DMS53 (cell line): ENCODE data around the gene CNBP.

Experiments used
- DNase-seq: peaks from one replicate; lab custom pipeline; 2025; lab: John Stamatoyannopoulos, UW

The CNBP gene

DNA sequence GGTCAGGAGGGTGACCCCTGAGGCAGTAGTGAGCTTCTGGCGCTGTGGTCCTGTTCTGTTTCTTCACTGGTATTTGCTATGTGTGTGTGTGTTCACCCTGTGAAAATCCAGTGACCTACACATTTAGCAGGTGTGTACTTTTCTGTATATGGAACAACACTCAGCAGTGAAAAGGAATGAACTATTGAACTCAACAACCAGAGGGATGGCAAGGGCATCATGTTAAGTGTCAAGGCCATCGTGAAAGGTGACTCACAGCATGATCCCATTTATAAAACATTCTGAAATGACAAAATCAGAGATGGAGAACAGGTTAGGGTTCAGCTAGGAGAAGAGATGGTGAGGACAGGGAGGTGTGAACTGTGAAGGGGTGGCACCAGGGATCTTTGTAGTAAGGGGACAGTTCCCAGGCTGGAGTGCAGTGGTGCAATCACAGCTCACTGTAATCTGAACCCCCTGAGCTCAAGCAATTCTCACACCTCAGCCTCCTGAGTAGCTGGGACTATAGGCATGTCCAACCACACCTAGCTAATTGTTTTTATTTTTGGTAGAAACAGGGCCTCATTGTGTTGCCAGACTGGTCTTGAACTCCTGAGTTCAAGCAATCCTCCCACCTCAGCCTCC lies 52.1 kb downstream of the CNBP start:
- DNase-seq: no peak

DNA sequence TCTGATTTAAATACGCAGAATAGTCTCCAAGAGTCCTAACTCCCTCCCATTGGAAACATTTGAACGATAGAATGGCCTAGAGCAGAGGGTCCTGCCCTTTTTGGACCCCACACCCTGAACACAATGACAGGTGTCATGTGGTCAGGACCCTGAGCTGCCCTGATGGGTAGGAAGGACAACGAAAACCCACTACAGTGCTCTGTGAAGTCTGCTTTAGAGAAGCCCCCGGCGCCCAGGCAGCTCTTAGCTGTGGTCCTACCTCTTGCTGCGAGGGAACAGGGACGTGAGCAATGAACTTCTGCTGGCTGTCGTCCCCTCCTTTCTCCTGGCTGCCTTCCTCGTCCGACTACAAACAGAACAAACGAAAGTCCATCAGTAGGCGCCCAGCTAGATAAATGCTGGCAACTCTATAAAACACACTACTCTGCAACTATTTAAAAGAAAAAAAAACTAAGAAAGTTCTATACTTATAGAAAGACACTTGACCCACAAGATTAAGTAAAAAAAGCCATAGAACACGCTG lies 53.3 kb downstream of the CNBP start:
- DNase-seq: no peak

DNA sequence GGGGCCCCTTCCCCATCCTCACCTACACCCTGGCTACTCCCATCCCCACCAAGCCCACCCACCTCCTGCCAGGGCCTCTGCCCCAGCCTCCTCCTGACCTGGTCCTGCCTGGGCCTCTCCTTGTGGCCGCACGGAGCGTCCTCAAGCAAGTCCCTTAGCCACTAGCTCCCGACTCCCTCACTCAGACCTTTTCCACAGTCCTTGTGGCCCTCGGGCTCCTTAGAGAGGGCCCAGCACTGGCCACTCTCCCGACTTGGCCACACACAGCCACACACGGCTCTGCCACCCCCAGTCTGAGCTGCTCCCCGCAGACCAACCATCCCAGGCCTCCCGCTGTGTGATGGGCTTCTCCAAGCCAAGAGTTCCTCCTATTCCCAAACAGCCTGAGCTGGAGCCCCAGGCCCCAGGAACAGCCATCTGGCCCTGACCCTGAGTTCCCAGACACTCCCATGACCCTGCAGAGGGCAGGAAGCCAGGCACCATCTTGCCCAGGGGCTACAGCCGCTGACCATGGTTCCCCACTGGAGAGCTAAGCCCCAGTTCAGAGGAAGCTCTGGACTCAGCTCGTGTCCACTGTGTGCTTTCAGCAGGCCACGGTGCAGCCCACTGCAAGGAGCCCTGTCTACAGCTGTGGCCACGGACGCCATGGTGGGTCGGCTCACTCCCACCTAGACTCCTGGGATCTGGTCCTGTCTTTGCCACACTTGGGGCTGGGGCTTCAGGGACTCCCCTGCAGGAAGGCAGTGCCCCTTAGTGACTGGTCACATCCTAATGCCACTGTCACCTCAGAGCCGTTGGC lies 55.1 kb downstream of the CNBP start:
- DNase-seq: no peak

GRCh38 chr3:129126726-129127280 lies 56.9 kb downstream of the CNBP start:
- no peak for DNase-seq

DNA sequence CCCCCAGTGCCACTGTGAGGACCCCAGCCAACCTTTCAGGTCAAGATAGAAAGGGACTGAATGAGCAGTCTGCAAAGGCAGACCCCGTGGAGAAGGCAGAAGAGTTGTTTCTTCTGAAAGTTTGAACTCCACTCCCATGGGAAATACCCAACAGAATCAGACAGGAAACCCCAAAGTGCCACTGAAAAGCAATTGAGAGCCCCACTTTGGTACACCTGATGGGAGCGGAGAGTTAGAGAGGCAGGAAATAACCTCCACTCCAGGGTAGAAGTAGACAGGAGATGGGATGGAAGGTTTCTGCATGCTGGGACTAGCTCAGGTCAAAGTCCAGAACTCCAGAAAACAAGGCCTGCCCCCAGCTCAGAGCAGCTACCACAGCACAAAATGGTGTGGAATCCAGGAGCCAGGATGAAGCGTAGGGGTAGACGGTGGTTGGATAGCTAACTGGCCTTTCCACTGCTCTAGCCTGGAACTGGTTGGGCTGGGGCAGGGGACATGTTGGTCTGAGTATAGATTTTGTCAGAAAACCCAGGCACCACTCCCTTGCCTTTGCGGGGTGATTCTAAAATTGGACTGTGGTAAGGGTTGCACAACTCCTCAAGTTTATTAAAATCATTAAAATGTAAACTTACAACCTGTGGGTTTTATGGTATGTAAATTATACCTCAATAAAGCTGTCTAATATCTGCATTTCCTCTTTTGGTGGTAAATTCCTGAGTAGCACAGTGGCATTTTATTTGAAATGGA lies 60.2 kb downstream of the CNBP start:
- peak; percentile 79 for DNase-seq

DNA sequence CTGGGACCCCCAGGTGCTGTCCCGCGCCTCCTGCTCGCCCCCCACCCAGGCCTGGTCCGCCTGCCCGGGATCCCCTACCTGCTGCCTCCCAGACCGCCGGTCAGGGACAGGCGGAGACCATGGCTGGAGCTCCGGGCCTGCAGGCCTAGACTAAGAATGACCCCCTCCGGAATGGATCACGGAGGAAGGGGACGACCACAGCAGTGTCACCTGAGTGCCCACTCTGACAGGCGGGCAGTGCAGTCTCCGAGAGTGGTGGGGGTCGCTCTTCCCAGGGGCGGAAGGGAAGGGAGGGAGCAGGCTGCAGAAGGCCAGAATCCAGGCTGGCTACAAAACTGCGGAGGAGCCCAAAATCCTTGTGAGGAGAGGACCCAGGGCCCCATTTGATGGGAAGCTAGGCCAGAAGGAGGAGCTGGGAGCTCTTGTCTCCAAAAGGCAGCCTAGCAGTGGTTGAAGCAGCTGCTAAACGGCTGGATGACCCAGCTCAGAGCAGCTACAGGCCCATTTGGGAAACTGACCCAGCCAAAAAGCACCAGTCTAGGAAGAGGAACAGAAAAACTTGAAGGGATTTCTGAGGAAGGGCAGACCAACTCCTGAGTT lies 61.2 kb downstream of the CNBP start:
- DNase-seq: peak; percentile 39

GRCh38 chr3:129121792-129122411 lies 61.8 kb downstream of the CNBP start, which contains the start of gene RAB43:
RAB43 (minus strand) TSS chr3:129121804; CDS start chr3:129121489, 315 bp downstream.
- DNase-seq: peak; percentile 89

- peak; percentile 31 for DNase-seq
Measured at GRCh38 chr3:129121016-129121791, 62.5 kb downstream of the CNBP start.

DNA sequence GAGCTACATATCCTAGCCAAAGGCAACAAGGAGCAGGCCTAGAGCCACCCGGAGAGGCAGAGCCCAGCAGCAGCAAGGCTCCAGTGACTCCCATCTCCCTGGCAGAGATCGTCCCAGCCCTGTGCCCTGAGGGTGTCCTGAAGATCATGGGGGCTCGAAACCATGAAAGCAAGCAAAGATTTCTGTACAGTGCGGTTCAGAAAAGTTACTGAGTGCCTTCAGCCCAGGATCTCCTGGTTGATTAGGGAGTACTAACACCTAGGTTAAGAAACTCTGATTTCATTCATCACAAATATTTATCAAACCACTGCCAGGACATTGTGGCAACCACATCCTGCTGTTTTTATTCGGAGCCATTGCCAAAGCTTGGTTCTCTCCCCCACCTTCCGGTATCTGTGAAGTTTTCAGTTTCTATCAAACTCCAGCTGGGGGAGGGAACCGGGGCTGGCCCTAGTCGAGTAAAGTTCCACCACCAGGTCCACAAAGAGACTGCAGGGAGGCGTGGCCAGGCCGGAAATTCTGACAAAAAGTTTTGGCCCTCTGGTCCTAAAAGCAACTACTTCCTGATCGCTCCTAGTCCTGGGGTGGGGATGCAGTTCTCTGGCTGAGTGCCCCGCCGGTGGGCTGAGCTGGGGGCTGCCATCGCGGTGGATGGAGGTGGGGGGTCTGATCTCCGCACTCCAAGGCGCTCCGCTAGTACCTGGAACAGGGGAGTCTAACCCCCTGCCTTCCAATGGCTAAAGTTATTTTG lies 63.3 kb downstream of the CNBP start:
- DNase-seq: peak; percentile 57

DNA sequence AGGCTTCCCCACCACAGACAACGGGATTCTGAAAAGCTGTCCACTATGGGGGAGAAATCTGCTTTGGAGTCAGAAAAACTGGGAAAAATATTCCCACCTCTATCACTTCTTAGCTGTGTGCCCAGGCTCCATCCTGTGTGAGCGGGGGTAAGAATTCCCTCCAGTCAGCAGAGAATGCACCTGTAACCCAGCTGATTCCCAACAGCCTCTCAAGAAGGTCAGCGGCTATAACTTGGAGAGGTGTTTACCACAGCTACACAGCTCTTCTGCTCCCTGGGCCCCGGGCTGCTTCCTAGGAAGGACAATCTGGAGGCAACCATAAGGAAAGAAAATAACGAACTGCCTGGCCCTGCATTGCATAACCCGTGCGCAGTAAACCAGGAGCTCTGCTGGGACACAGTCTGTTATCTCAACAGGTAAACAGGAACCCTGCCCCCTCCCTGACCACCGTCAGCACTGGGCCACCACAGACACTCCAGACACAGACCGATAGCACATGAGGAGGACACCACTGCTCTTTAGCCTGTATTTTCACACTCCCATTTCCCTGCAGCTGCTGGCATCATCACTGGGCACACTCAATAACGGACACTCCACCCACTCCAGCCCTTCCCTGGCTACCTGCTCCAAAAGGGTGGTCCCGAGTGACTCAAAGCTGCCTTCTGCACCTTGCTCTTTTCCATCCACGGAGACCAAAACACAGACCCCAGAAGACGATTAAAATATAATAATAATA lies 64.2 kb downstream of the CNBP start:
- no peak for DNase-seq

- DNase-seq: no peak
Measured at GRCh38 chr3:129118745-129119144, 65.0 kb downstream of the CNBP start.
